HG02852 (cell line): ENCODE data around the gene NPSR1.
"Not testable (repeated sequence)": the region's sequence is repeated elsewhere in the genome, so short reads cannot be mapped to it uniquely, and the experiment has no call there.

Experiments
- ATAC-seq: cut with Tn5 transposase; IDR thresholded peaks from one replicate; pipeline ENCODE4 v1.9.1; 2021; ENCODE audit warnings: mild to moderate bottlenecking, moderate library complexity; ENCODE audit not compliant: unreplicated experiment

NPSR1 gene

DNA sequence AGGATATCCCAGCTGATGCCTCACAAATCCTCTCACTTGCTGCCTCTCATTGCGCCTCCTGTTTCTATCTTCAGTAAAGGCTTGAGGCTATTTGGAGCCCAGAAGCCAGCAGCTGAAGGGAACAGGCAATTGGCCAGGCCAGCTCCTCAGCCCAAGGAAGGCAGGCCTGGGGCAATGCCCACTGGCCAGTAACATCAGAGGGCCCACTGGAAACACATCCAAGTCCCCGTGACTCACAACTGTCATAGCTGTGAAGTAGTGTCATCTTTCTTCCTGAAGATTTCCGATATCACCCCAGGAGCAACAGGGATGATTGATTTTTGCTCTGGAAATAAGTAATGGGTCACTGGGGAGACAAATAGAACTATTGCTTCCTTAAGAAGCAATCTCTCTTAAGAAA lies 209.3 kb downstream of the NPSR1 start:
- ATAC-seq, result not testable (repeated sequence)

DNA sequence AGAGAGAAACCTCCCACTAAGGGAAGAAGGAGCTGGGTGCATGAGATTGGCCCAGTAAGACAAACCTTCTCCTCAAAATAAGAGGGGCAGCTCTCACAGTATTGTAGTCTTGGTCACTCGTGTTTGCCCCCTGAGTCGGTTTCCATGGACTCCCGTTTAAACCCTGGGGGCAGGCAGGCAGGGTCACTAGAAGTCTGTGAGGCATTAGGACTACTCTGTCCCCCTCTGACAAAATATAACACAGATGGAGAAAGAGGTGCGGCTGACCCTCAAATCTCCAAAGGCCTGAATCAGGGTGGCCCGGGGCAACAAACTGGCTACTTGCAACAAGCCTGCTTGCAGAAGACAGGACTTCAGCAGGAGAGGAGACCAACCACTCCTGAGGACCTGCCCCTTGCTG lies 210.6 kb downstream of the NPSR1 start:
- ATAC-seq, result not testable (repeated sequence)

DNA sequence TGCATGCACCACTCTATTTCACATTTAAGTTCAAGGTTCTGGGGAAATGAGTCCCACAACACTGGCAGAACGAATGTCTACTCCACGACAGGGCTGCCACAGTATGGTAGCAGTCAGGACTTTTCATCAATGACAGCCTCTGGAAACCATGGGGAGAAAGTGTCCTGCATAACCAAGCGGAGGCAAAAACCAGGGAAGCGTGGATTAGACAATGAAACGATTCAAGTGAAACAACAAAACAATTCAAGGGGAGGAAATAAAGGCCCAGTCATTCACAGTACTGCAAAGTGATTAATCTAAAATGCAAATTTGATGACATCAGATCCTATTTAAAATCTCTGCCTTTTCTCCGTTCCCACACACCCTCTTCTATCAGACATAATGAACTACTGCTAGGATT lies 211.0 kb downstream of the NPSR1 start:
- ATAC-seq, result no peak

DNA sequence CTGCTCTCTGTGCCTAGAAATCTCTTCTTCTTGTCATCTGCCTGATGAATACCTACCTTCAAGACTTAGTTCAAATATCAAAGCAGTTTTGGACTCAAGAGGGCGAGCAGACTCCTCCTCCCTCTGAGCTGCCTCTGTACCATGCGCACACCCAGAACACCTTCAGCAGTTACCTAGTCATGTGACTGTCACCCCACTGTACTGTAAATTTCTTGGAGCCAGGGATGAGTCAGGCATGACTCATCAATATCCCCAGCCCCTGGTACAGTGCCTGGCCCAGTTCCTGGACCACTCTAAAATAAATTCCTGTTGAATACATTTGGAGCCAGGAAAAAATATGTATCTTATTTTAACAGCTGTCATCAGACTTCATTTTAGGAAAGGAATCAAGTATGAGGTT lies 212.0 kb downstream of the NPSR1 start:
- ATAC-seq, result not testable (repeated sequence)

DNA sequence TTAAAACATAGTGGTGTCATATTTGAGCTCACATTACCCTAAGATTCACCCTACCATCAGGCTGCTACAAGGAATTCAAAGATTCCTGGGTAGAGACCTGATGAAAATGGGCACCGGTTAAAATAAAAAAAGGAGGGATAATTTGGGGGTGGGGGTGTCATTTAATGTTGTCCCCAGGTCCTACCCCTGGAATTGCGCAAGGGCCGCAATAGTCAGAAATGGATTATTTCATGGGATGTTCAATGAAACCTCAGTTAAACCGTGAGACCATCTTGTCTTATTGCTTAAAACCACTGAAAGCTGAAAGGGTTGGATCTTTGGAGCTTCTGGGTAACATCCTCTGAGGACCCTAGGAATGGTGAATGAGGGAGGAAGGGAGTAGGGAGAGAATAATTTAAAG lies 216.3 kb downstream of the NPSR1 start:
- ATAC-seq, result not testable (repeated sequence)

DNA sequence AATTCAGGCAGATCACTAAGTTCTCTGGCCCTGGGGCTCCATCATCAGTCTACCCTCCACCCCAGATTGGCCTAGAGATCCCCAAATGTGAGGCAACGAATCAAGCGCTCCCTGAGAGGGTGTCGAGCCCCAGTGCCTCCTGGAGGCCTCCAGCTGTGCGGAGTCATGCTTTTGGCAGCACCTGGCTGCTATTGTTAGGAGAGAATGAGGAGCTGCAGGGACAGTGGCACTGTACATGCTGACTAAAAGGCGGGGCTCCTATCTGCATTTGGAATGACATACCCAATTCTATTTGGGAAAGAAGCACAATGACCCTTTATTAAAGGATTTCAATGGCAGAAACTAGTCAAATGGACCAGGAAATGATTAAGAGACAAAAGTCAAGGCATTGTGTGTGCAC lies 217.5 kb downstream of the NPSR1 start:
- no peak for ATAC-seq

DNA sequence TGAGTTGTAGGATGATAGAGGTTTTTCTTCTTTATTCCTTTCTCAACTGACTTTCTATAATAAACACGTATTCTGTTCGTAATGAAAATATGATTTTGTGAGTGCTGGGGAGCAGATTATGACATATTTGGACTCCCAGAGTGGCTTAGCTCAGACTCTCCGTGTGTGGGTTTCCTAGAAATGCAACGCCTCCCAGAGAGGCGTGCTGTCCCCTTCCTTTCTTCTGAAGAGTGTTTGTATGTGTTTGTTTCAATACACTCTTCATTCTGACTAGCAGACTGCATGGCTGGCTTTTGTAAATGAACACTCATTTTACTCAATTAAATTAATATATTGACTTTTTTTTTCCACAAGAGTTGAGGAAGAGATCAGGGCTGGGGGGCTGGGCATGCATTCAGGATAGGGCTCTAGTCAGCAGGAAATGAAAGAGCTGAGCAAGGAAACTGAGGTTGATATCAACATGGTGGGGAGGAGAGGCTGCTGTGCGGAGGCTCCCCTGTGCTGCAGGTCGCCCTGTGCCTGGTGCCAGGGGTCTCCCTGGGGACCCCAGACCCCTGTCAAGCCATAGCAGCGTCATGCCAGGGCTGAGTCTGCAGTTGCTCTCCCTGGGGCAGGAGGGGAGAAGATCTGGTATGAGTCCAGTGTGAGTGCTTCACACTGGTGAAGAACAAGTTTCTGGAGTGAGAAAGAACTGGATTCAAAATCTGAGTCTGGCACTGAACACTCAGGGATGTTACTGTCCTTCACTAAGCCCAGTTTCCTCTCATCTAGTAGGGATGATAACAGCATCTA lies 221.1 kb downstream of the NPSR1 start:
- not testable (repeated sequence) for ATAC-seq

DNA sequence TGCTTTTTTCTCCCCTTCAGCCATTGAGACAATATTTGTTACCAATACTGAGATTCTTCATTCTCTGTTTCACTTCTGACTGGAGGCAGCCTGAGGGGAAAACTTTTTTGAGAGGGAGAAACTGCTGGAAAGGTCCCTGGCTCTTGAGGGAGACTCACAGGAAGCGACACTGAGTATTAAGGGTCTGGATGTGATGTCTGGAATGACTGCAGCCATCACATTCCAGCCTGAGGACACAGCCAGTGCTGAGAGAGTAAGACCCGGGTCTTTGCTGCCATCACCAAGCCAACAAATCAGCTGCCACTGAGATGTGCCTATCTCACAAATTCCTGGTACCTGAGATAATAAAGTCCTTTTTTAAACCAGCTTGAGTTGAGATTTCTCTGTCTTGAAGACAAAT lies 221.9 kb downstream of the NPSR1 start:
- no peak for ATAC-seq

DNA sequence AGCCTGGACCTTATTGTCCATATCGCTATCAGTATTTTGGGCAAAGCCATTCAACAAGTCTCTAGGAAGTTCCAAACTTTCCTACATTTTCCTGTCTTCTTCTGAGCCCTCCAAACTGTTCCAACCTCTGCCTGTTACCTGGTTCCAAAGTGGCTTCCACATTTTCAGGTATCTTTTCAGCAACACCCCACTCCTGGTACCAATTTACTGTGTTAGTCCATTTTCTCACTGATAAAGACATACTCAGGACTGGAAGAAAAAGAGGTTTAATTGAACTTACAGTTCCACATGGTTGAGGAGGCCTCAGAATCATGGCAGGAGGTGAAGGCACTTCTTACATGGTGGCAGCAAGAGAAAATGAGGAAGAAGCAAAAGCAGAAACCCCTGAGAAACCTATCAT lies 225.8 kb downstream of the NPSR1 start:
- ATAC-seq, result not testable (repeated sequence)

DNA sequence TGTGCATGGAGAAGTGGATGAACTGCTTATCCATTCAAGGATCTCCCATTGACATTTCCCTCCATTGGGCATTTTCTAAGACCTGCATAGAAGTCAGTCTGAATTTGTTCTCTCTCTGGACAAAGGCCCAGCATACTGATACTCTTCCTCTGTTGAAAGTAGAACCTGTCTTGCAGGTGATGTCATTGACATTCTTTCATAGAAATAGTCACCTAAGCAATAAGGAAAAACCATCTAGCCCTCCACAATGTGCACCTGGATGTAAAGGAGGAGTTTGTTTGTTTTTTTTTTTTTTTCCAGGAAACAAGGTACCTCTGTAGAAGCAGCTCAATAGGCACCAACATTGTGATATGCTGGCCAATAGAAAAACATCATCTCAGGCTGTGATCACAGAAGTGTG lies 228.8 kb downstream of the NPSR1 start:
- ATAC-seq, result no peak

DNA sequence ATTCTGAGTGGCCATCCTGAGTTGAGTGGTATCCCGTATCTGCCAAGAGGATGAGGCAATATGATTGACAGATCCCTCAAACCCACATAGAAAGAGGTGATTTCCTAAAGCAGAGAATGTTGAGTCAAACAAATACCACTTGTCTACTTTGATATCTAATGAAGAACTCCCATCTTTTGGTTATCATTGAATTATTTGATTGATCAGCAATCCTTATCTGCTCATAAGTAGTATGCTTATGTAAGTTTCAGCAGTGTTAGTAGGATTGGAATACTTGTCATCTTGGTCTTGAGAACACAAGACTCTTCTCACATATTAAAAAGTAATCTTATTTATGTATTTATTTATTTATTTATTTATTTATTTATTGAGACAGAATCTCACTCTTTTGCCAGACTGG lies 231.9 kb downstream of the NPSR1 start:
- no peak for ATAC-seq

DNA sequence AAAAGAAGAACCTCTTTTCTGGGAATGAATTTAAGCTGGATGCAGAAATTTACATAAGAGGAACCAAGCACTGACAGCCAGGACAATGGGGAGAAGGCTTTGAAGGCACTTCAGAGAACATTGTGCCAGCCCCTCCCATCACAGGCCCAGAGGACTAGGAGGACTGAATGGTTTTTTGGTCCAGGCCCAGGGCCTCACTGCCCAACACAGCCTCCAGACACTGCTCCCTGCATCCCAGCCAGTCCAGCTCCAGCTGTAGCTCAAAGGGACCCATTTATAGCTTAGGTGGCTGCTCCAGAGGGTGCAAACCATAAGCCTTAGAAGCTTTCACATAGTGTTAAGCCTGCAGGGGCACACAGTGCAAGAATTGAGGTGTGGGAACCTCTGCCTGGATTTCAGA lies 237.2 kb downstream of the NPSR1 start:
- ATAC-seq, result no peak
